Adipocyte (in vitro differentiated cells): Measurements from ENCODE around the gene RSBN1.

Experiments used
- DNase-seq: peaks from one replicate; pipeline ENCODE4 v3.0.0-alpha.2; 2015; ENCODE audit warnings: low read depth
- H3K27me3 ChIP-seq: replicated peaks from 2 replicates; pipeline ENCODE4 v1.7.0; 2013; ENCODE audit warnings: mild to moderate bottlenecking, low read length, moderate library complexity; ENCODE audit not compliant: control insufficient read depth, insufficient read depth
- H3K36me3 ChIP-seq: 2 replicates; pipeline ENCODE4 v1.7.0; 2013; ENCODE audit warnings: low read length, mild to moderate bottlenecking, moderate library complexity; ENCODE audit not compliant: control insufficient read depth, insufficient read depth, severe bottlenecking
- H3K4me1 ChIP-seq: 2 replicates; pipeline ENCODE4 v1.7.0; 2013; ENCODE audit warnings: mild to moderate bottlenecking, low read length, moderate library complexity; ENCODE audit not compliant: control insufficient read depth, insufficient read depth
- H3K4me3 ChIP-seq: 2 replicates; pipeline ENCODE4 v1.7.0; 2013; ENCODE audit warnings: mild to moderate bottlenecking, low read length, moderate library complexity
- H3K9ac ChIP-seq: 2 replicates; pipeline ENCODE4 v1.7.0; 2013; ENCODE audit warnings: mild to moderate bottlenecking, low read length, moderate library complexity
- H3K9me3 ChIP-seq: 2 replicates; pipeline ENCODE4 v1.7.0; 2013; ENCODE audit warnings: mild to moderate bottlenecking, low read length, moderate library complexity; ENCODE audit not compliant: control insufficient read depth

The RSBN1 gene

DNA sequence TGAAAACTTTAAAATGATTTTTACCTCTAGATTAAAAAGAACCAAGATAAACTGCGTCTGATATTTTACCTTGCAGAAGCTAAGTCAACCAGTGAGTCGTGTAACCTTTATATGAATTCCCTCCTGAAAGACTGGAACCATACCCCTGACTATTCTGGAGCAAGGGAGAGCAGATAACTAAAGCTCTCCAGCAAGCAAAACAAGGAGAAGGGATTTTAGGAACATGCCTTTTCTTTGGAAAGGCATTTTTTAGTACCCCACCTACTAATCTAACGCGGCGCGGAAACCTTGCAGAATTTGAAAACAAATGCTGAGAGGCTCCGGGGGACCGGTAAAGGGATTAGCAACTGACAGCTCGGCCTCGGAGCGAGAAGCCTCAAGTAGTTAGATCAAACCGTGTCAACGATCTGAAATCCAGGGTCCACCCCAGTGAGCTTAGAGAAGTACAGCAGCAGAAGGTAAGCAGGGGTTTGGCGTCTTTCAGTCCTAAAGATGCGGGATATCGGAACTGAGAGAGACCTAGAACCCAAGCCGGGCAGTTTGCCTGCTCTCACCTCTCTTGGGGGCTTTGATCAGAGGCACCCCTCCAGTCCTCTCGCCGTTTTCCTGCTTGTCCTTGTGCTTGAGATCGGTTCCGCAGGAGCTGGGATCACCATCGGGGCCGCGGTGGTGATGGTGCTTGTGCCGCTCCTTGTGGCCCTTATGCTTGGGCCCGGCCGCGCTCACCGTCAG, 954 bp downstream of the RSBN1 start:
- Histone ChIP-seq H3K4me1 (peaks cover 26% of the 10 kb centered on the region), H3K4me3 (peak overlapping the region; percentile 91), H3K36me3 (no peaks in the 10 kb centered on the region), H3K27me3 (no peaks in the 10 kb centered on the region), H3K9me3 (no peaks in the 10 kb centered on the region), H3K9ac (peak overlapping the region; percentile 94)
- DNase-seq, result peak; percentile 64

DNA sequence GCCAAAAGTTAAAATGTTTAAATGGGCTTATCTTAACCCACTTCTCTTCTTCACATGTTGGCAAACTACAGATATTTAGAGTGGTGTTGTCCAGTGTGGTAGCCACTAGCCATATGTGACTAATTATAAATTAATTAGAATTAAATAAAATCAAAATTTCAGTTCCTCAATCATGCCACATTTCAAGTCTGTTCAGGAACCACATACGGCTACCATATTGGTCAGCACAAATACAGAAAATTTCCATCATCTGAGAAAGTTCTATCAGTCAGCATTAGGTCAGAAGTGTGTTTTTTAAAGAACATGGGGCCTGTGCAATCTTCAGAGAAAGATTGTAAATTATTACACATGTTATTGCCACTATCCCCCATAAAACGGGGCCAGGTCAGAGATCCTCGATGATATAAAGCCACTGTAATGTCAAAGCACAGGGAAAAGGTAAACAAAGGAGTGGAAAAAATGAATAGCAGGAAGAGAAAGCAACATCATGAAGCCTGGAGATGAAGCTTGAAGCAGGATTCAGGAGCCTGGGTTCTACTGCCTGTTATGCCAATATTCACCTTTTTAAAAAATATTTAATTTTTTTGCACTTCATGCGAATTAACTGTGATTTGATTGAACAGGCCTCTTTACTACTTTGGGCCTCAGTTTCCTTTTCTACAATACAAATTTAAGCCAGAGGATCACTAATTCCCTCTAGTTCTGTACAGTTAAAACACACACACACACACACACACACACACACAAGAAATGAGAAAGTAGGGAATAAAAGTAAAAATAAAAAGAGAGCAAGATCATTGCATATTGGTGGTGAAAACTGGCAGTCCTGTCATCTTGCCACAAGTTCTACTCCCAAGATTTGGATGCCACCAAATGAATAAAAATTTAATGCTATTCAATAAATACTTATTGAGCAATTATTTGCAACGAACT, 2.3 kb downstream of the RSBN1 start:
- peak overlapping the region; percentile 91 for H3K4me3 ChIP-seq
- H3K9ac ChIP-seq, result peak overlapping the region; percentile 94
- H3K4me1 ChIP-seq, result peaks cover 28% of the 10 kb centered on the region
- H3K9me3 ChIP-seq, result no peaks in the 10 kb centered on the region
- peak; percentile 47 for DNase-seq
- H3K36me3 ChIP-seq, result no peaks in the 10 kb centered on the region
- H3K27me3 ChIP-seq, result no peaks in the 10 kb centered on the region

DNA sequence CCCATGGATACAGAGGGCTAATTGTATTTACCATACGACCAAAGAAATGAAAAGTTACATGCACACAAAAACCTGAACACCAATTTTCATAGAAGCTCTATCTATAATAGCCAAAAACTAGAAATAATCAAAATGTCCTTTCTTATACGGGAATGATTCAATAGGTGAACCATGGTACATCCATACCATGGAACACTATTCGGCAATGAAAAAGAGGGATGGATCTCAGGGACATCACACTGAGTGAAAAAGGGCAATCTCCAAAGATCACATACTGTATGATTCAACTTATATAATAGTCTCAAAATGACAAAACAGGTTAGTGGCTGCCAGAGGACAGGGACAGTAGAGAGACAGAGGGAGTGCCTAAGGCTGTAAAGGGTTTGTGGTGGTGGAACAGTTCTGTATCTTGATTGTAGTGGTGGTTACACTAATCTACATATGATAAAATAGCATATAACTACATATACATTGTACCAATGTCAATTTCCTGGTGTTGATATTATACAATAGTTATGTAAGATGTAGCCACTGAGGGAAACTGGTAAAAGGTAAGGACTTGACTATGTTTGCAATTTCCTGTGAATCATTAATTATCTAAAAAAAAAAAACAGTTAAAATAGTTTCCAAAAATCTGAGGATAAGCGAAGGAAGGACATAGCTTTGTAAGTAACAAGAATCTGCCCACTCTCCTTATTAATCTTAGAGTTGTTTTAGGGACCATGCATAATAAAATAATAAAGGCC, 3.7 kb downstream of the RSBN1 start:
- Histone ChIP-seq H3K27me3 (no peaks in the 10 kb centered on the region), H3K9me3 (no peaks in the 10 kb centered on the region), H3K36me3 (no peaks in the 10 kb centered on the region), H3K4me1 (peaks cover 38% of the 10 kb centered on the region), H3K4me3 (peak overlapping the region; percentile 91), H3K9ac (no peak overlapping the region)
- peak; percentile 11 for DNase-seq

DNA sequence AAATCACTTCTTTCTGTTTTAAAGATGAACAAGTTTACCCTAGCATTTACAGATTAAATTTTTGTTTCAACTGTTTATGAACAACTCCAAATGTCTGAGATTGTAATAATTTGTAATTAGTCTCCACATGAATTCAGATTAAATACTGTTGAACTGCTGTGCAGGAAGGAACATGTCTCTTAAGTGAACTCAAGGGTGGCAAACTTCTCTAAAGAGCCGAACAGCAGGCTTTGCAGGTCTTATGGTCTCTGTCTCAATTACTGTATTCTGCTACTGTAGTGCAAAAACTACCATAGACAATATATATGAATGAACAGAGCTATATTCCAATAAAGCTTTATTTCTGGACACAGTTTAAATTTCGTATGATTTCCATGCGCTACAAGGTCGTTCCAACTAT, 6.6 kb downstream of the RSBN1 start:
- H3K36me3 ChIP-seq, result no peaks in the 10 kb centered on the region
- H3K4me3 ChIP-seq, result no peak overlapping the region
- no peak for DNase-seq
- no peak overlapping the region for H3K9ac ChIP-seq
- peaks cover 33% of the 10 kb centered on the region for H3K4me1 ChIP-seq
- H3K9me3 ChIP-seq, result no peaks in the 10 kb centered on the region
- no peaks in the 10 kb centered on the region for H3K27me3 ChIP-seq

DNA sequence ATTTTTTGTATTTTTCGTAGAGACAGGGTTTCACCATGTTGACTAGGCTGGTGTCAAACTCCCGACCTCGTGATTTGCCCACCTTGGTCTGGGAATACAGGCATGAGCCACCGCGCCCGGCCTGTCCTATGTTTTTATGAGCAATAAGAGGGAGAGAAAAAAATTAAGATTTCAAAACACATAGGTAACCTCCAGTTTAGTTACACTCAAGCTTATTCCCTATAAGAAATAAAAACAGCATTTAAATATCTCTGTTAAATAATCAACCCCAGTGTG, 7.1 kb downstream of the RSBN1 start:
- no peak for DNase-seq
- Histone ChIP-seq H3K9ac (no peak overlapping the region), H3K4me1 (peaks cover 30% of the 10 kb centered on the region), H3K4me3 (no peak overlapping the region), H3K27me3 (no peaks in the 10 kb centered on the region), H3K9me3 (no peaks in the 10 kb centered on the region), H3K36me3 (no peaks in the 10 kb centered on the region)

DNA sequence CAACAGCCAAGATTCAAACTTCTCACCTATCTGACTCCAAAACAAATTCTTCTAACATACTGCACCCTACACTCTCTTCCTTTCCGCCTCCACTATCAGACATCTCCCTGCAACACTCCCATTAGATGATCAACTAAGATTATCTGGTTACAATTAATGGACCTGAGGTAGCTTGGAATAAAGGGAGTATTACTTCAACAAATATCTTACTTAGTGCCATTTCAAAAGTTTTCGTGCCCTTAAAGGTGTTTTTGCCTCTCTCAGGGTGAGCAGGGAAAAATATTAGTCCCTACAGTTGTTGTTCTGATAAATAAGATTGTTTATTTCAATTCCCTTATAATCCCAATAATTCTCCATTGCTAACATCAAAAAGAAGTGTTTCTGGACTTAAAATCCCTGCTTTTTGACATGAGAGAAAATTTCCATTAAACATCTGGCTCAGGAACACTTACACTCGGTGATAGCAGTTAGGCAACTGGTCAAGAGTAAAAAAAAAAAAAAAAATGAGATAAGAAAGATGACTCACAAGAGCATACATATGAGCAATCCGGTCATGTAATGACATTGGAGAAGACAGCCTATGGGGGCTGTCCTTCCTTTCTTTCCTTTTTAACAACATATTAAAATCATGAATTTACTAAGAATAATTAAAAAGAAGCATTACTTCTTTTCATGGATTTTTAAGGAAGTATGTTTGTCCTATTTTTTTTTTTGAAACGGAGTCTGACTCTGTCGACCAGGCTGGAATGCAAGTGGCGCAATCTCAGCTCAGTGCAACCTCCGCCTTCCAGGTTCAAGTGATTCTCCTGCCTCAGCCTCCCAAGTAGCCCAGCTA, 7.6 kb downstream of the RSBN1 start:
- Histone ChIP-seq H3K36me3 (no peaks in the 10 kb centered on the region), H3K9me3 (no peaks in the 10 kb centered on the region), H3K4me1 (peaks cover 24% of the 10 kb centered on the region), H3K27me3 (no peaks in the 10 kb centered on the region), H3K9ac (no peak overlapping the region), H3K4me3 (peak overlapping the region; percentile 50)
- DNase-seq, result peak; percentile 67

DNA sequence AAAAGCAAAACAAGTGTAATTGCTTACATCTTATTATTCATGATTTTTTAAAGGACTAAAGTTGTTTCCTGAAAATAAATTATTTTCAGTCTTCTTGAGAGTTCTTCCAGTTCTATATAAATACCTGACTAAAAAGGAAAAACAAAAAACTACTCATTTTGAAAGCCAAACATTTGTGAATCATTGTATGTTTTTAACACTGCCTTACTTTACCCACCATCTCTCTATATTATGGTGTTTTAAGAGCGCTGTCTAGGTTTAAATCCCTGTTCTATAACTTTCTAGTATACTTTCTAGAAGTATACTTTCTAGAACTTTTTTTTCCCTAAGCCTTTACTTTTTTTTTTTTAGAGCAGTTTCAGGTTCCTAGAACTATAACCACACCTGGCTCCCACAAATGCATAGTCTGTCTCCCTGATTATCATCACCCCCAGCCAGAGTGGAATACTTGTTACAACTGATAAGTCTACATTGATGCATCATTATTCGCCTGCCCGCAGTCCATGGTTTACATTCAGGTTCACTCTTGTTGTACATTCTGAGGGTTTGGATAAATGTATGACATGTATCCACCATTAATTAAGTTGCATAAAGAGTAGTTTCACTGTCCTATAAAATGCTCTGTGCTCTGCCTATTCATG, 9.8 kb downstream of the RSBN1 start:
- peaks cover 12% of the 10 kb centered on the region for H3K4me1 ChIP-seq
- no peak overlapping the region for H3K4me3 ChIP-seq
- peaks cover 3% of the 10 kb centered on the region for H3K36me3 ChIP-seq
- DNase-seq, result no peak
- no peaks in the 10 kb centered on the region for H3K9me3 ChIP-seq
- no peaks in the 10 kb centered on the region for H3K27me3 ChIP-seq
- no peak overlapping the region for H3K9ac ChIP-seq

DNA sequence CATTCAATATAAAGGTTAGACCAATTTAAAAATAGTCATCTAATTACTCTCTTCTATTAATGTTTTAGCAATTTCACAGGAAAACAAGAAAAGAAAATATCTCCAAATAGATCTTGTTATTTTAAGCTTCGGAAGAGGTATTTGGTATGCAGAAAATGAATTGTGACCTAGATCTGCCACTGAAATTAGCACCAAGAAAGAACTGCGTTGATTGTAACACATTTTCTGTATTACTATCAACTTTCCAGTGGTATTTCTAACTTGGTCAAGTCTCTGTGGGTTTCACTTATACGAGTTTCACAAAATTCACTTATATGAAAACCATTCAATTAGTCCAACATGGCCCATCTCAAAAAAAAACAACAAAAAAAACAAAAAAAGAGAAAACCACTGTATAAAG, 11.8 kb downstream of the RSBN1 start:
- Histone ChIP-seq H3K36me3 (peaks cover 12% of the 10 kb centered on the region), H3K9me3 (no peaks in the 10 kb centered on the region), H3K4me3 (no peak overlapping the region), H3K27me3 (no peaks in the 10 kb centered on the region), H3K4me1 (peaks cover 12% of the 10 kb centered on the region), H3K9ac (no peak overlapping the region)
- no peak for DNase-seq

DNA sequence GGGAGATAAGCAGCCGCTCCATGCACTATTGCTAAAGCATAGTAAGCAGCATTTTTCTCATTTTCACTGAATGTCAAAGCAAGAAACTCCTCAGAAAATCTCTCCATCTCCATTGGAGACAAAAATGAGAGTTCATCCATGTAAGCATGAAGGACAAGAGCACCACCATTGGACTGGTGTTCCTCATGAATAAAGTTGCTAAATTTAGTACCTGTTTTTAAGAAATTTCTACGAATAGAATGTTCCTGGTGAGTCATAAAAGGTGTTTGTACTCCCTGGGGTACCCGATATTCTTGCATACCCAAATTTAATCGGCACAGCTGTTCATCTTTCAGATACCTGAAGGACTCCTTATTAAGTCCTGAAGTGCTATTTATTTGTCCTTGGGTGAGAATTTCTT, 14.8 kb downstream of the RSBN1 start:
- Histone ChIP-seq H3K9ac (no peak overlapping the region), H3K27me3 (no peaks in the 10 kb centered on the region), H3K4me1 (peaks cover 6% of the 10 kb centered on the region), H3K4me3 (no peak overlapping the region), H3K36me3 (peaks cover 16% of the 10 kb centered on the region), H3K9me3 (no peaks in the 10 kb centered on the region)
- DNase-seq, result no peak
